Ramos (cell line): ENCODE measurements around the gene MAEA.
"Not testable (repeated sequence)": the region's sequence is repeated elsewhere in the genome, so short reads cannot be mapped to it uniquely, and the experiment has no call there.

ENCODE experiments used
- in situ Hi-C: fragments of 300-500 bp; cut with MboI; formaldehyde crosslinking; loops from one replicate; pipeline ENCODE4 v1.14.3; 2022; ENCODE audit warnings: low sequenced_read_pairs; ENCODE audit not compliant: unreplicated experiment

The MAEA gene

DNA sequence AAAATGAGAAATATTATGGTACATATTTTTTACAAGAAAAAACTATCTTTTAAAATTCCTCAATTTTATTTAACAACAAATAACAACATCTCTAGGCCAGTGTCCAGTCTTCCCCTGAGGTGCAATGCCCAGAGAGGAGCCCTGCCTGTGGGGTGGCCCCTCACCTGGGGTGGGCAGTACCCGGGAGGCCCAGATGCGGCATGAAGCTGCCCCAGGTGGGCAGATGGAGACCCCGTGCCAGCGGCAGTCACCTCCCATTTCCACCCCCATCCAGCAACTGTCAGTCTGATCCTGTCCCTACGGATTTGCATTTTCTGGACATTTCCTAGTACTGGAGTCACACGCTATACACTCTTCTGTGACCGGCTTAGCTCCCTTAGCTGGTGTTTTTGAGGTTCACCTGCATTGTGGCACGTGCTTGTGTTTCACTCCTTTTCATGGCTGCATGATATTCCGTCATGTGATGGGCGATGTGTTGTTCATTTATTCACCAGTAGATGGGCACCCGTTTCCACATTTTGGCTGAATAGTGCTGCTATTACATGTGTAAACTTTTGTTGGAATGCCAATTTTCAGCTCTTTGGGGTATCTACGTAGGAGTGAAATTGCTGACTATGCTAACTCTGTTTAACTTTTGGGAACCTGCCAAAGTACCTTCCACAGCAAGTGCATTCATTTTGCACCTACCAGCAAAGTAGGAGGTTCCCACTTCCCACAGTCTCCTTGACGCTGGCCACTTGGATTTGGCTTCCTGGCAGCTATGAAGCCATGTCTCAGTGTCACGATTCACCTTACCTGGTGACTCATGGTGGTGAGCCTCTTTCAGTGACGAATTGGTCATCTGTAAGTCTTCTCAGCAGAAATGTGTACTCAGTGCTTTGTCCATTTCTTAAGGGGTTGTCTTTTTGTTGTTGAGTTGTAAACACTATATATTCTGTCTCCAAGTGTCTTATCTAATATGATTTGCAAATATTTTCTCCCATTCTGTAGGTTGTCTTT lies 11.7 kb upstream of the MAEA start:
- in situ Hi-C loops: no loop called here

- in situ Hi-C loops: no loop called here
Measured at GRCh38 chr4:1279253-1279652, 10.4 kb upstream of the MAEA start.

GRCh38 chr4:1283711-1284110 lies 6.0 kb upstream of the MAEA start:
- in situ Hi-C loops: no loop called here

DNA sequence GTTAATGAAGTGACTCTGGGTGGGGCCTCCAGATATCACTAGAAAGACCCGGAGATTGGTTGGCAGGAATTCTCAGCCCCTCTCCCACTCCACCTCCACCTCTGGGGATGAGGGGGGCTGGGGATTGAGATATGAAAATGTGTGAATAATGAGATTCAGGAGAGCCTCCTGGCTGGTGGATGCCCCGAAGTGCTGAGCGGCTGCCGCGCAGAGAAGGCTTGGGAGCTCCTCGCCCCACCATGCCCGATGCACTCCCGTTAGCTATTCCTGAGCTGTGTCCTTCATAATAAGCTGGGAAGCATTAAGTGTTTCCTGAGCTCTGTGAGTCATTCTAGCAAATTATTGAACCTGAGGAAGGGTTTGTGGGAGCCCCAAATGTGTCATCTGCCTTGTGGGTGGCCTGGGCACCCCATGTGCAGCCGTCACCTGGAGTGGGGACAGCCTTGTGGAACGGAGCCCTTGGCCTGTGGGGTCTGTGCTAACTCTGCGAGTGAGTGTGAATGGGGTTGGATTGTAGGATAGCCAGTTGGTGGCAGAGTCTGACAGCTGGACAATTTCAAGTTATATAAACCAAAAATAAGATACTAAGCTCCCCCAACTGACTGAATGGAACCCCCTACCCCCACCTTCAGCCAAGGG lies 4.4 kb upstream of the MAEA start:
- in situ Hi-C loops: no loop called here

GRCh38 chr4:1285790-1286553 lies 3.7 kb upstream of the MAEA start:
- in situ Hi-C loops: no loop called here

DNA sequence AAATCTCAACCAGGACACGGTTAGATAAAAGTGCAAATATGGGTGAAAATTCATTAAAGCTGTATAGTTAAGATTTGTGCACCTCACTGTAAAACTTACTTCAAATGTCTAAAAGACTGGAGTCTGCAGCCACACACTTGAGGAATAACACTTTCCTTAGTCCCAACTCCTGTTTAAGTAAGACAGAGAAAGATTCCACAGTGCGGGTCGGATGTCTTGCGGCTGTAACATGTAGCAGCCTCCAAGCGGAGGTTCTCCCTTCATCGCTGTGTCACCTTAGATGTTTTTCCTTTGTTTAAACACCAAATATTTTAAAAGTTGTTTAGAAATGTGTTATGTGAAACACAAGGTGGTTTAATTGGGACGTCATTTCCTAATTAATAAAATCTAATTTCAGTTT lies 905 bp upstream of the MAEA start:
- in situ Hi-C loops: no loop called here

DNA sequence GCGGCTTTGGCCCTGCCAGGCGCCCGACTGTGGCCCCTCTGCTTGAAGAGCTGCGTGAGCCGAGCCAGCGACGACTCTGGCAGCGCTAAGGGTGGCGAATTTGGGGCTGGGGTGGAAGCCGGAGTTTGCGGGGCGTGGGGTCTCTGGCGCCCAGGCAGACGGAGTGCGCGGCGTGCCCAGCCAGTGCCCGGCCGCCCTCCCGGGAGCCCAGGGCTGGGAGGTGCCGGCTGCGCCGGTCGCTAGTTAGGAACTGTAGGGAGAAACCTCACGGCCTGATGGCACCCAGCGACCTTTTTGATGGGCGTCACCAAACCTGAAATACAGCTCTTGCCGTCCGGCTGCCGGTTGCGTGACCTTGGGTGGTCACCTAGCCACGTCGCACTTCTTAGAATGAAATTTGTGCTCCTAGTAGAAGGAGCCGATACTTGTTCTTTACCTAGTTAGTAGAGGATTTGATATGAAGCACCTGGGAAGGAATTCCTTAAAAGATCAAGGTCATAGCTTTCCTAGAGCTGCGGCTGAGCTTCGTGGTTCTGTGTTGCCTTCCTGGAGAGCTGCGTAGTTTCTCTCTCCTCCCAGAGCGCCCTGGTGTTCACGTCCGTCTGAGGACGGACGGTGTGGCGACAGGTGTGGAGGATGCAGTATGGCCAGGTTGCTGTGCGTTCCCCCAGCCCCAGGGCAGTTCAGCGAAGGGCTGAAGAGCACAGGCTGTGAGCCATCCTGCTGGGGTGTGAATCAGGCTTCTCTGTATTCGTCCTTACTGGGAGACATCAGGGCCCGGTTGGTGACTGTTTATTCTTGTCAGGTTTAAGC lies 680 bp downstream of the MAEA start:
- in situ Hi-C loops: no loop called here

GRCh38 chr4:1291091-1291490 lies 1.4 kb downstream of the MAEA start:
- in situ Hi-C loops: no loop called here

- in situ Hi-C loops: no loop called here
Measured at GRCh38 chr4:1291996-1292702, 2.5 kb downstream of the MAEA start.

GRCh38 chr4:1292703-1293011 lies 3.0 kb downstream of the MAEA start:
- in situ Hi-C loops: not testable (repeated sequence)

DNA sequence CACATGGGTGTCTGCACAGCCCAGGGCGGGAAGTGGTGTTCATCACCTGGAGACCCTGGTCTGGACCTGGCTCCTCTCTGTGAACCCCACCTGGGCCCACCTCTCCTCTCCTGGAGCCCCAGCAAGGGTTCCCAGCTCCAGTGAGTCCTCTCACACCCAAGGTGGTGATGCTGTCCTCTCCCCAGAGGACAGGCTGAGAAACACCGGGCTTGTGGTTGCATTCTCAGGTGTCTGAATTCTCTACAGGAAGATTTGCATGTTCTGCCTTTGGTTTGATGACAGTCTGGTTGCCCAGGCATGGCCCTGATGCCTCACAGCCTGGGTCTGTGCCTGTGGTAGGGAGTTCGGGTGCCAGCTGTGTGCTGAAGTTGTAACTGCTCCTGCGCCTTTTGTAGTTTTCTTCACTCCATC lies 3.8 kb downstream of the MAEA start:
- in situ Hi-C loops: no loop called here

DNA sequence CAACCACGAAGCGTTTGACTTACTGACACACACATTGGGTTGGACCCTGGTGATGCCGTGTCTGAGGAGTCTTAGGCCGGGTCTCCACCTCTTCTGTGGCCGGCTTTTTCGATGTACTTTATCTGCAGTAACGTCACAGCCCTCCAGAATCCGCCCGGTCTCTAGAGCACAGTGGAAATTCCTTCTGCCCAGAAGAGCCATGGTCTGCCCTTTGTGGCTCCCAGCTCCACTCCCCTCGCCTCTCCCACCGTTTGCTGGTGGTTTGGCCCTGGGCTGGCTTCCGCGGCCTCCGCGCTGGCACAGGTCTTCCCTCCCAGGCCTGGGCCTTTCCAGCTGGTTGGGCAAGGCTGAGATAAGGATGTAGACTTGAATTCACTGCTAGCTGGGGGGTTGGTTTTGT lies 4.3 kb downstream of the MAEA start:
- in situ Hi-C loops: no loop called here

DNA sequence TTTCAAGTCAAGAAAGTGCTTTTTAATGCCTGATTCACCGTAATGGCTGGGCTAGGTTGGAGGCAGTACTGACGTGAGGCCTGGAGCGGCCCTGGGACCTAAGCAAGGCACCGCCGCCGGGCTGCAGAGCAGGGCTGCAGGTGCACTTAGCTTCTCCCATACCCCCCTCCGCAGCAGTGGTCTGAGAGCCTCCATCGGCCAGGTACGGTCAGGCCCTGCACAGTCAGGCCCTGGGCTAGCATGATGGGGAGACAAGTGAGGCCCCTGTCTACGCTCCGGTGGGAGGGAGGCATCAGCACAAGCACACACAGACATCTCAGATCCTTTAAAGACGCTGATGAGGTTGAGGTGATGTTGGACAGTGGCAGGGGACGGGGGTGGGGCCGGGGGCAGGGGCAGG lies 4.7 kb downstream of the MAEA start:
- in situ Hi-C loops: no loop called here

DNA sequence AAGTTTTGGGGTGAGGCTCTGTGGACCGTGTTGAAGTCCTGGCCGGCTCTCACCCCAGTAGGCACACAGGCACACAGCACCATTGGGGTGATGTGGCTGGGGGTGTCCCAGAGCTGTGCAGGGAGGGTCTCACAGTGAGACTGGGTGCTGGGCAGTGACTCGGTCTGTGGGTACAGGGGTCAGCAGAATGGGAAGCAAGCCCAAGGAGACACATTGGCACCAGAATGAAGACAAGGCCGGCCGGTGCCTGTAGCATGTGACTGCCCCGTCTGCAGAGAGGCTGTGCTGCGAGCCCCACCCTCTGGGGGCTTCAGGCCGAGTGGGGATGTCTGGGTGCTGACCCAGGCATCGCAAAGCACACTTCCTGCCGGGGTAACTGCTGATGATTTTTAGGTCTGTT lies 5.2 kb downstream of the MAEA start:
- in situ Hi-C loops: no loop called here

DNA sequence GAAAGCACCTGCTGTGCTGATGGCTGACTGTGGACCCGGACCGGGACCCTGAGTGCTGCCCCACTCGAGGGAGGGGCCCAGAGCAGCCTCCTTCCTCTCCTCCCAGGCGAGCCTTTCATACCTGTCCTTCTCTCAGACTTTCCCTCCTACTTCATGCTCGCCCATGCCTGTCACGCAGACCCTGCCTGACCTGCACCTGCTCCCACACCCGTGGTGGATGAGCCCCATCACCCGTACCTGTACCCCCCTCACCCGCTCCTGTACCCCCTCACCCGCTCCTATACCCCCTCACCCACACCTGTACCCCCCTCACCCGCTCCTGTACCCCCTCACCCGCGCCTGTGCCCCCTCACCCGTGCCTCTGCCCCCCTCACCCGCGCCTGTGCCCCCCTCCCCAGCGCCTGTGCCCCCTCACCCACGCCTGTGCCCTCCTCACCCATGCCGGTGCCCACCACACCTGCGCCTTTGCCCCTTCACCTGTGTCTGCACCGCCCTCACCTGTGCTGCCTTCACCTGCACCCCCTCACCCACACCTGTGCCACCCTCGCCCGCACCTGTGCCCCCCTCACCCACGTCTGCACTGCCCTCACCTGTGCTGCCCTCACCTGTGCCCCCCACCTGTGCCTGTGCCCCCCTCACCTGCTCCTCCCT lies 5.8 kb downstream of the MAEA start:
- in situ Hi-C loops: no loop called here

GRCh38 chr4:1296324-1297022 lies 6.8 kb downstream of the MAEA start:
- in situ Hi-C loops: no loop called here

DNA sequence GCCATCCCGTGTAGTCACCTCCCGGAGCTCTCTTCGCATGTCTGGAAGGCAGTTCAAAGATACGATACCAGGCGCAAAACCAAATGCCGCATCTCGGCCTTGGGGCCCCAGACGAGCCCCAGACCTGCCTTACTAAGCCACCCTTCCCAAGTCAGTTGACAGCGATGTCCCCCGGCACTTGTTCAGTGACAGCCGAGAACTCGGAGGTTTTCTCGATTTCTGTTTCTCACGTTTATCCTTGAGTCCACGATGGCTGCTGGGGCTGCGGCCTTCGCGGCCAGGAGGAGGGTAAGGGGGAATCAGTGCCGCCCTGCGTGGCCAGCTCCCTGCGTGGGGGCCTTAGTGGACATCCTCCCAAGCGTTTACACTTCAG lies 7.3 kb downstream of the MAEA start:
- in situ Hi-C loops: no loop called here

DNA sequence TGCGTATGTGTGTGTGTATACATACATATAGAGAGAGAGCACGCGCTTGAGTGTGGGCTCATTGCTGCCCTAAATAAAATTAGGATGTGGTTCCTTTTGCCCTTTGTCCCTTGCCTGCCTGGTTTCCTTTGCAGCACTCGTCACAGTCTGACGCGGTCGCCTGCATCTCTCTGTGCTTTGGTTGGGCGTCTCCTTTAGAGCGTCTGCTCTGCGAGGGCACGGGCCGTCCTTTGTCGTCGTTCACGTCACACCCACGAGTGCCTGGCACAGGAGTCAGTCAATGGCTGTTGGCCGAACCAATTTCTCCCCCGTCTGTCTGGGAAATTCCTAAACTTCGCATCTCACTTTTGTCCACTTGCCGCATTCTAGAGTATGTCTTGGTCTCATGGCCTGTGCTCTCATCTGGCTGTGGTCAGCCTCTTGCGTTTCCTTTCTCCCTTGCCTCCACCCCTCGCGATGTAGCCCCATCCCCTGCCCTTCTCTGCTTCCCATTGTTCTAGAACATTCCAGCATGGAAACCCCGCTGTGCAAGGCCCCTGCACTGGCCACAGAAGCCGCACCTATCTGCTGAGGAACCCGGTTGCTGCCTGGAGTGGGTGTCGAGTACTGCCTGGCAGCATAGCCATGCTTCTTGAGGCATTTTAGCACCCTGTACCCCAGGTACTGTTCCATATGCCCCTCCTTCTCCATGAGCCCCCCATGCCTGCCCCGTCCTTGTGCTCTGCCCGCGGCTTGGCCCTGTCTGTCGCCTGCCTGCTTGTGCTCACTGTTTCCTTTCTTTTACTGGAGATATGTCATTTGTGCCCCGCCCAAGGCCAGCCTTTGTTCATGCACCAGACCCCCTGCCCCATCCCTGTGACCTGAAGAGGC lies 8.0 kb downstream of the MAEA start:
- in situ Hi-C loops: no loop called here
